DND-41 (cell line): ENCODE results near the gene EYS.

Experiments used
- ATAC-seq: fragments of 200-7000 bp; cut with Tn5 transposase; 3 replicates; pipeline ENCODE4 v1.9.1; 2021; ENCODE audit warnings: low read depth; ENCODE audit not compliant: insufficient read depth
- DNase-seq: peaks from one replicate; pipeline ENCODE4 v3.0.0-alpha.2; 2020
- H2AFZ ChIP-seq: 2 replicates; pipeline ENCODE4 v1.6.0; 2012; ENCODE audit warnings: low read depth, low read length
- H3K27ac ChIP-seq: 2 replicates; pipeline ENCODE4 v1.5.1; 2012; ENCODE audit warnings: low read length, inconsistent platforms
- H3K27me3 ChIP-seq: fragments of 200-600 bp; sonication (generic); 2 replicates; pipeline ENCODE4 v1.6.0; 2012; ENCODE audit warnings: low read length, mild to moderate bottlenecking, inconsistent platforms; ENCODE audit not compliant: insufficient read depth, poor library complexity
- H3K36me3 ChIP-seq: 2 replicates; pipeline ENCODE4 v1.5.1; 2012; ENCODE audit warnings: low read length, inconsistent platforms; ENCODE audit not compliant: insufficient read depth
- H3K4me1 ChIP-seq: 2 replicates; pipeline ENCODE4 v1.5.1; 2012; ENCODE audit warnings: mild to moderate bottlenecking, low read length; ENCODE audit not compliant: insufficient read depth
- H3K4me2 ChIP-seq: 2 replicates; pipeline ENCODE4 v1.6.0; 2012; ENCODE audit warnings: mild to moderate bottlenecking, moderate library complexity, low read length, inconsistent platforms; ENCODE audit not compliant: insufficient read depth
- H3K4me3 ChIP-seq, 2 experiments: fragments of 200-600 bp in 1 of 2; shearing (Covaris generic) in 1 of 2; 2 replicates each; pipeline ENCODE4 v1.5.1; 2012 to 2016; ENCODE audit warnings: inconsistent platforms in 2 of 2, low read length in 2 of 2, mild to moderate bottlenecking in 2 of 2, low read depth in 1 of 2, moderate library complexity in 1 of 2
- H3K79me2 ChIP-seq: 2 replicates; pipeline ENCODE4 v1.6.0; 2012; ENCODE audit warnings: low read length, inconsistent platforms; ENCODE audit not compliant: insufficient read depth
- H3K9ac ChIP-seq: 2 replicates; pipeline ENCODE4 v1.6.0; 2012; ENCODE audit warnings: low read depth, mild to moderate bottlenecking, inconsistent platforms, low read length, moderate library complexity
- H3K9me3 ChIP-seq: 2 replicates; pipeline ENCODE4 v1.5.1; 2012; ENCODE audit warnings: low read length, moderate library complexity, mild to moderate bottlenecking, inconsistent platforms; ENCODE audit not compliant: insufficient read depth, severe bottlenecking
- H4K20me1 ChIP-seq: 2 replicates; pipeline ENCODE4 v1.6.0; 2012; ENCODE audit warnings: low read length; ENCODE audit not compliant: insufficient read depth
- CTCF ChIP-seq: IDR thresholded peaks from 2 replicates; pipeline ENCODE4 v1.5.1; 2012; ENCODE audit warnings: borderline replicate concordance, low read length, moderate library complexity, mild to moderate bottlenecking; ENCODE audit not compliant: poor library complexity, severe bottlenecking; ENCODE audit errors: extremely low read depth
- EZH2 ChIP-seq: IDR thresholded peaks from 3 replicates; pipeline ENCODE4 v1.6.1; 2012; ENCODE audit warnings: borderline replicate concordance, low read depth, mild to moderate bottlenecking, moderate library complexity, low read length, inconsistent platforms; ENCODE audit not compliant: severe bottlenecking

The EYS gene

GRCh38 chr6:64489763-64490162 is 1217.3 kb downstream of the EYS start:
- Histone ChIP-seq H3K27ac (no peak overlapping the region), H3K79me2 (no peaks in the 10 kb centered on the region), H3K4me3 (no peak overlapping the region), H4K20me1 (no peaks in the 10 kb centered on the region), H3K4me1 (no peaks in the 10 kb centered on the region), H3K27me3 (no peaks in the 10 kb centered on the region), H3K9me3 (no peaks in the 10 kb centered on the region), H3K4me2 (no peak overlapping the region), H2AFZ (no peak overlapping the region), H3K36me3 (no peaks in the 10 kb centered on the region), H3K9ac (no peak overlapping the region)
- DNase-seq (no peak), ATAC-seq (no peak)
- TF ChIP-seq EZH2 = no peak
- no peak for TF ChIP-seq CTCF

GRCh38 chr6:64486578-64487351 is 1220.3 kb downstream of the EYS start:
- no peaks in the 10 kb centered on the region for H3K79me2 ChIP-seq
- no peak overlapping the region for H3K27ac ChIP-seq
- no peaks in the 10 kb centered on the region for H3K4me1 ChIP-seq
- no peak overlapping the region for H3K4me2 ChIP-seq
- no peaks in the 10 kb centered on the region for H3K36me3 ChIP-seq
- H3K9ac ChIP-seq = no peak overlapping the region
- H3K4me3 ChIP-seq = no peak overlapping the region
- H4K20me1 ChIP-seq = no peaks in the 10 kb centered on the region
- no peaks in the 10 kb centered on the region for H3K9me3 ChIP-seq
- no peaks in the 10 kb centered on the region for H3K27me3 ChIP-seq
- ATAC-seq (no peak), DNase-seq (no peak)
- no peak overlapping the region for H2AFZ ChIP-seq
- TF ChIP-seq CTCF = no peak
- TF ChIP-seq EZH2 = no peak

GRCh38 chr6:64483956-64484499 is 1223.0 kb downstream of the EYS start:
- Histone ChIP-seq H3K4me2 (no peak overlapping the region), H2AFZ (no peak overlapping the region), H3K36me3 (no peaks in the 10 kb centered on the region), H4K20me1 (no peaks in the 10 kb centered on the region), H3K9ac (no peak overlapping the region), H3K27ac (no peak overlapping the region), H3K4me1 (no peaks in the 10 kb centered on the region), H3K4me3 (no peak overlapping the region), H3K79me2 (no peaks in the 10 kb centered on the region), H3K9me3 (no peaks in the 10 kb centered on the region), H3K27me3 (no peaks in the 10 kb centered on the region)
- TF ChIP-seq EZH2 = no peak
- TF ChIP-seq CTCF = no peak
- DNase-seq (no peak), ATAC-seq (no peak)
